Type B pancreatic cell (in vitro differentiated cells): Measurements from ENCODE around the gene RUNX1. TPM values are rescaled to one million over a fixed set of nuclear protein-coding genes. Genes with fewer than 3 reads are reported as not detected.

ENCODE experiments used
- DNase-seq: peaks from one replicate; pipeline ENCODE4 v3.0.0; 2021; ENCODE audit warnings: mixed read lengths; ENCODE audit not compliant: unreplicated experiment; ENCODE audit errors: extremely low spot score
- H3K27ac Mint-ChIP-seq: 2 replicates; pipeline ENCODE4 v1.8.0; 2021; ENCODE audit warnings: mild to moderate bottlenecking, mixed read lengths
- H3K27me3 Mint-ChIP-seq: 2 replicates; pipeline ENCODE4 v1.8.0; 2021; ENCODE audit warnings: mixed read lengths
- H3K36me3 Mint-ChIP-seq: 2 replicates; pipeline ENCODE4 v1.8.0; 2021; ENCODE audit warnings: mixed read lengths
- H3K4me1 Mint-ChIP-seq: one replicate; pipeline ENCODE4 v1.8.0; 2021; ENCODE audit warnings: mixed read lengths; ENCODE audit not compliant: unreplicated experiment
- H3K4me3 Mint-ChIP-seq: 2 replicates; pipeline ENCODE4 v1.8.0; 2021; ENCODE audit warnings: mild to moderate bottlenecking, mixed read lengths
- H3K9me3 Mint-ChIP-seq: 2 replicates; pipeline ENCODE4 v1.8.0; 2021; ENCODE audit warnings: mixed read lengths
- CTCF ChIP-seq: fragments of 200-600 bp; sonication (generic); conservative IDR thresholded peaks from 2 replicates; pipeline ENCODE4 v1.5.0; 2021; ENCODE audit warnings: antibody characterized with exemption, mild to moderate bottlenecking
- total RNA-seq: library from RNA; stranded (reverse); gene quantifications from 2 replicates; pipeline ENCODE4 v1.2.1, GENCODE V29; 2021; ENCODE audit warnings: low replicate concordance

Gene RUNX1
- total RNA-seq, 1 donor from 2014 or later, result 11.9 TPM

- H3K4me3 Mint-ChIP-seq, result no peak overlapping the region
- no peak for TF ChIP-seq CTCF
- no peak for DNase-seq
- H3K9me3 Mint-ChIP-seq, result no peaks in the 10 kb centered on the region
- H3K27me3 Mint-ChIP-seq, result peaks cover 9% of the 10 kb centered on the region
- peaks cover 5% of the 10 kb centered on the region for H3K36me3 Mint-ChIP-seq
- no peak overlapping the region for H3K27ac Mint-ChIP-seq
- peaks cover 37% of the 10 kb centered on the region for H3K4me1 Mint-ChIP-seq
These were observed 205.5 kb downstream of the RUNX1 start for GRCh38 chr21:34843562-34843961.

- Mint-ChIP-seq H3K4me3 (no peak overlapping the region), H3K27ac (no peak overlapping the region), H3K27me3 (peaks cover 9% of the 10 kb centered on the region), H3K4me1 (peaks cover 28% of the 10 kb centered on the region), H3K36me3 (peaks cover 9% of the 10 kb centered on the region), H3K9me3 (no peaks in the 10 kb centered on the region)
- no peak for TF ChIP-seq CTCF
- no peak for DNase-seq
These were observed 207.9 kb downstream of the RUNX1 start for GRCh38 chr21:34841154-34841553.

- H3K4me1 Mint-ChIP-seq, result peaks cover 25% of the 10 kb centered on the region
- DNase-seq, result no peak
- no peak overlapping the region for H3K4me3 Mint-ChIP-seq
- no peaks in the 10 kb centered on the region for H3K9me3 Mint-ChIP-seq
- no peak for TF ChIP-seq CTCF
- no peak overlapping the region for H3K27ac Mint-ChIP-seq
- H3K36me3 Mint-ChIP-seq, result peaks cover 10% of the 10 kb centered on the region
- H3K27me3 Mint-ChIP-seq, result peaks cover 8% of the 10 kb centered on the region
These were observed 208.4 kb downstream of the RUNX1 start for GRCh38 chr21:34840693-34841092.

- Mint-ChIP-seq H3K27ac (no peak overlapping the region), H3K4me3 (no peak overlapping the region), H3K9me3 (no peaks in the 10 kb centered on the region), H3K27me3 (peaks cover 5% of the 10 kb centered on the region), H3K36me3 (peaks cover 10% of the 10 kb centered on the region), H3K4me1 (peaks cover 12% of the 10 kb centered on the region)
- no peak for TF ChIP-seq CTCF
- no peak for DNase-seq
These were observed 209.9 kb downstream of the RUNX1 start for GRCh38 chr21:34838956-34839820.

- TF ChIP-seq CTCF, result no peak
- peaks cover 4% of the 10 kb centered on the region for H3K36me3 Mint-ChIP-seq
- no peak for DNase-seq
- H3K27ac Mint-ChIP-seq, result no peak overlapping the region
- no peaks in the 10 kb centered on the region for H3K27me3 Mint-ChIP-seq
- peaks cover 10% of the 10 kb centered on the region for H3K4me1 Mint-ChIP-seq
- no peaks in the 10 kb centered on the region for H3K9me3 Mint-ChIP-seq
- no peak overlapping the region for H3K4me3 Mint-ChIP-seq
These were observed 212.1 kb downstream of the RUNX1 start for GRCh38 chr21:34836933-34837505.
